Activated CD4-positive, alpha-beta memory T cell treated with anti-CD3 and anti-CD28 coated beads for 36 hours (primary cell): ENCODE results near the gene FYN. TPM values are rescaled to one million over a fixed set of nuclear protein-coding genes. Genes with fewer than 3 reads are reported as not detected.
A peak's percentile ranks its signal among the peaks of the same experiment; 100 is the strongest.

Source experiments
- CTCF ChIA-PET: fragments of 350-600 bp; sonication (Branson Sonifier 250); formaldehyde crosslinking; loops from one replicate; lab custom pipeline; 2021; ENCODE audit warnings: antibody characterized with exemption, inconsistent platforms; lab: Charles Lee
- POLR2A ChIA-PET: fragments of 350-600 bp; sonication (Branson Sonifier 250); formaldehyde crosslinking; loops from one replicate; lab custom pipeline; 2021; ENCODE audit warnings: antibody characterized with exemption; lab: Charles Lee
- DNase-seq: peaks from one replicate; pipeline ENCODE4 v3.0.0-alpha.2; 2020
- H3K27ac Mint-ChIP-seq: one replicate; pipeline ENCODE4 v1.8.0; 2021; ENCODE audit warnings: mixed read lengths
- H3K27me3 Mint-ChIP-seq: one replicate; pipeline ENCODE4 v1.8.0; 2021; ENCODE audit warnings: mixed read lengths
- H3K36me3 Mint-ChIP-seq: one replicate; pipeline ENCODE4 v1.8.0; 2021; ENCODE audit warnings: mixed read lengths
- H3K4me1 Mint-ChIP-seq: one replicate; pipeline ENCODE4 v1.8.0; 2021; ENCODE audit warnings: low read depth, mixed read lengths
- H3K4me3 Mint-ChIP-seq: one replicate; pipeline ENCODE4 v1.8.0; 2021; ENCODE audit warnings: mild to moderate bottlenecking, mixed read lengths
- H3K9me3 Mint-ChIP-seq: one replicate; pipeline ENCODE4 v1.8.0; 2021; ENCODE audit warnings: mixed read lengths
- intact Hi-C: fragments of 100-400 bp; cut with micrococcal nuclease; formaldehyde crosslinking; loops from one replicate; pipeline ENCODE4 v1.15.1; 2023
- total RNA-seq, 2 experiments: library from RNA; stranded (reverse); gene quantifications; one replicate each; pipeline ENCODE4 v1.2.3, GENCODE V29; 2021

The FYN gene
- total RNA-seq, 2 experiments from 2014 or later = 353 to 365 TPM

GRCh38 chr6:111711984-111712752, 161.1 kb downstream of the FYN start:
- no peaks in the 10 kb centered on the region for H3K27me3 Mint-ChIP-seq
- H3K4me3 Mint-ChIP-seq = no peak overlapping the region
- H3K4me1 Mint-ChIP-seq = peaks cover 71% of the 10 kb centered on the region
- peak overlapping the region; percentile 70 for H3K27ac Mint-ChIP-seq
- intact Hi-C loops = loop anchor here (2.0 kb wide), 3 partner anchors 83 to 161 kb away; partner anchors contain the start of gene FYN
- no peaks in the 10 kb centered on the region for H3K9me3 Mint-ChIP-seq
- H3K36me3 Mint-ChIP-seq = peaks cover 62% of the 10 kb centered on the region
- no peak for DNase-seq
- CTCF ChIA-PET = interaction anchor here (0.5 to 1.6 kb wide), 5 partner anchors 21 to 336 kb away, joined by 3 to 7 read pairs (median 3); partner anchors contain the start of gene FYN
- POLR2A ChIA-PET = no interaction called here

- Mint-ChIP-seq H3K4me1 (peaks cover 68% of the 10 kb centered on the region), H3K36me3 (peaks cover 67% of the 10 kb centered on the region), H3K27ac (peak overlapping the region; percentile 74), H3K4me3 (no peak overlapping the region), H3K27me3 (no peaks in the 10 kb centered on the region), H3K9me3 (no peaks in the 10 kb centered on the region)
- POLR2A ChIA-PET = no interaction called here
- CTCF ChIA-PET = interaction anchor here (0.9 to 3.2 kb wide), 11 partner anchors 15 to 452 kb away, joined by 3 to 49 read pairs (median 9); partner anchors contain the start of genes FAM229B and TUBE1
- no peak for DNase-seq
- intact Hi-C loops = loop anchor here (2.0 kb wide), 3 partner anchors 83 to 161 kb away; partner anchors contain the start of gene FYN
These were observed 161.8 kb downstream of the FYN start for GRCh38 chr6:111711476-111711875.

GRCh38 chr6:111710911-111711310, 162.3 kb downstream of the FYN start:
- no peak for DNase-seq
- Mint-ChIP-seq H3K9me3 (no peaks in the 10 kb centered on the region), H3K27me3 (no peaks in the 10 kb centered on the region), H3K4me3 (no peak overlapping the region), H3K27ac (peak overlapping the region; percentile 74), H3K4me1 (peaks cover 62% of the 10 kb centered on the region), H3K36me3 (peaks cover 72% of the 10 kb centered on the region)
- POLR2A ChIA-PET = interaction anchor here (1.0 to 1.3 kb wide), 2 partner anchors 95 to 158 kb away, joined by 3 read pairs; no protein-coding TSS in a partner anchor
- intact Hi-C loops = loop anchor here (1.0 to 2.0 kb wide), 6 partner anchors 84 to 332 kb away; partner anchors contain the start of gene FYN
- CTCF ChIA-PET = interaction anchor here (0.9 to 3.2 kb wide), 37 partner anchors 8 to 452 kb away, joined by 3 to 49 read pairs (median 6); partner anchors contain the start of genes FAM229B, TRAF3IP2 and TUBE1

GRCh38 chr6:111710439-111710838, 162.8 kb downstream of the FYN start:
- H3K27me3 Mint-ChIP-seq = no peaks in the 10 kb centered on the region
- POLR2A ChIA-PET = interaction anchor here (1.0 to 1.3 kb wide), 3 partner anchors 49 to 159 kb away, joined by 3 to 4 read pairs (median 3); no protein-coding TSS in a partner anchor

GRCh38 chr6:111709615-111710398, 163.4 kb downstream of the FYN start:
- H3K27me3 Mint-ChIP-seq = no peaks in the 10 kb centered on the region
- ChIA-PET POLR2A (interaction anchor here (1.0 to 1.5 kb wide), 4 partner anchors 50 to 326 kb away, joined by 3 to 5 read pairs (median 4); no protein-coding TSS in a partner anchor), CTCF (interaction anchor here (0.6 to 3.2 kb wide), 45 partner anchors 9 to 453 kb away, joined by 3 to 49 read pairs (median 5); partner anchors contain the start of genes FAM229B, FYN, TRAF3IP2 and TUBE1)
- no peak overlapping the region for H3K4me3 Mint-ChIP-seq
- peak overlapping the region; percentile 74 for H3K27ac Mint-ChIP-seq
- intact Hi-C loops = loop anchor here (1.0 to 2.0 kb wide), 6 partner anchors 85 to 333 kb away; partner anchors contain the start of gene FYN
- H3K9me3 Mint-ChIP-seq = no peaks in the 10 kb centered on the region
- DNase-seq = peak; percentile 68
- H3K4me1 Mint-ChIP-seq = peaks cover 53% of the 10 kb centered on the region
- peaks cover 69% of the 10 kb centered on the region for H3K36me3 Mint-ChIP-seq

More at GRCh38 chr6:111710439-111710838, 162.8 kb downstream of the FYN start:
- Mint-ChIP-seq H3K27ac (peak overlapping the region; percentile 74), H3K9me3 (no peaks in the 10 kb centered on the region), H3K36me3 (peaks cover 71% of the 10 kb centered on the region), H3K4me1 (peaks cover 59% of the 10 kb centered on the region), H3K4me3 (no peak overlapping the region)
- CTCF ChIA-PET = interaction anchor here (0.7 to 3.2 kb wide), 43 partner anchors 8 to 452 kb away, joined by 3 to 49 read pairs (median 5); partner anchors contain the start of genes FAM229B, FYN, TRAF3IP2 and TUBE1
- intact Hi-C loops = loop anchor here (1.0 to 2.0 kb wide), 6 partner anchors 84 to 333 kb away; partner anchors contain the start of gene FYN
- DNase-seq = no peak

GRCh38 chr6:111709201-111709600, 164.1 kb downstream of the FYN start:
- Mint-ChIP-seq H3K36me3 (peaks cover 65% of the 10 kb centered on the region), H3K27me3 (no peaks in the 10 kb centered on the region), H3K9me3 (no peaks in the 10 kb centered on the region), H3K4me1 (peaks cover 47% of the 10 kb centered on the region), H3K27ac (peak overlapping the region; percentile 54), H3K4me3 (no peak overlapping the region)
- POLR2A ChIA-PET = interaction anchor here (1.5 kb wide), 1 partner anchor 326 kb away, joined by 5 read pairs; no protein-coding TSS in a partner anchor
- DNase-seq = no peak
- CTCF ChIA-PET = interaction anchor here (0.6 to 3.2 kb wide), 18 partner anchors 29 to 454 kb away, joined by 3 to 49 read pairs (median 6); partner anchors contain the start of gene TRAF3IP2
- intact Hi-C loops = no loop called here

- intact Hi-C loops = no loop called here
These were observed 165.5 kb downstream of the FYN start for GRCh38 chr6:111707773-111708172.

GRCh38 chr6:111706841-111707391, 166.3 kb downstream of the FYN start:
- Mint-ChIP-seq H3K36me3 (peaks cover 68% of the 10 kb centered on the region), H3K27ac (peak overlapping the region; percentile 33), H3K27me3 (no peaks in the 10 kb centered on the region), H3K4me3 (no peak overlapping the region), H3K9me3 (no peaks in the 10 kb centered on the region), H3K4me1 (peaks cover 34% of the 10 kb centered on the region)
- ChIA-PET CTCF (interaction anchor here (1.0 kb wide), 1 partner anchor 291 kb away, joined by 3 read pairs; no protein-coding TSS in a partner anchor), POLR2A (no interaction called here)
- intact Hi-C loops = no loop called here
- DNase-seq = no peak

More at GRCh38 chr6:111707773-111708172, 165.5 kb downstream of the FYN start:
- ChIA-PET CTCF (interaction anchor here (1.3 kb wide), 1 partner anchor 12 kb away, joined by 5 read pairs; no protein-coding TSS in a partner anchor), POLR2A (no interaction called here)
- DNase-seq = no peak
- H3K4me3 Mint-ChIP-seq = no peak overlapping the region
- H3K27me3 Mint-ChIP-seq = no peaks in the 10 kb centered on the region
- no peaks in the 10 kb centered on the region for H3K9me3 Mint-ChIP-seq
- peak overlapping the region; percentile 64 for H3K27ac Mint-ChIP-seq
- peaks cover 65% of the 10 kb centered on the region for H3K36me3 Mint-ChIP-seq
- peaks cover 40% of the 10 kb centered on the region for H3K4me1 Mint-ChIP-seq

GRCh38 chr6:111703723-111704122, 169.5 kb downstream of the FYN start:
- POLR2A ChIA-PET = no interaction called here
- H3K4me1 Mint-ChIP-seq = peaks cover 26% of the 10 kb centered on the region
- no peaks in the 10 kb centered on the region for H3K9me3 Mint-ChIP-seq
- CTCF ChIA-PET = interaction anchor here (0.5 to 1.5 kb wide), 5 partner anchors 9 to 445 kb away, joined by 3 to 6 read pairs (median 4); a partner anchor contains a TSS
- no peak overlapping the region for H3K4me3 Mint-ChIP-seq
- H3K36me3 Mint-ChIP-seq = peaks cover 73% of the 10 kb centered on the region
- peak overlapping the region; percentile 34 for H3K27ac Mint-ChIP-seq
- intact Hi-C loops = no loop called here
- no peak for DNase-seq
- no peaks in the 10 kb centered on the region for H3K27me3 Mint-ChIP-seq

GRCh38 chr6:111702268-111702667, 171.0 kb downstream of the FYN start:
- Mint-ChIP-seq H3K27me3 (no peaks in the 10 kb centered on the region), H3K9me3 (no peaks in the 10 kb centered on the region), H3K36me3 (peaks cover 60% of the 10 kb centered on the region), H3K27ac (no peak overlapping the region), H3K4me1 (peaks cover 26% of the 10 kb centered on the region), H3K4me3 (no peak overlapping the region)
- POLR2A ChIA-PET = no interaction called here
- intact Hi-C loops = no loop called here
- CTCF ChIA-PET = interaction anchor here (1.3 kb wide), 1 partner anchor 340 kb away, joined by 6 read pairs; no protein-coding TSS in a partner anchor
- no peak for DNase-seq
